ENCODE data around the gene NALCN.

The NALCN gene

DNA sequence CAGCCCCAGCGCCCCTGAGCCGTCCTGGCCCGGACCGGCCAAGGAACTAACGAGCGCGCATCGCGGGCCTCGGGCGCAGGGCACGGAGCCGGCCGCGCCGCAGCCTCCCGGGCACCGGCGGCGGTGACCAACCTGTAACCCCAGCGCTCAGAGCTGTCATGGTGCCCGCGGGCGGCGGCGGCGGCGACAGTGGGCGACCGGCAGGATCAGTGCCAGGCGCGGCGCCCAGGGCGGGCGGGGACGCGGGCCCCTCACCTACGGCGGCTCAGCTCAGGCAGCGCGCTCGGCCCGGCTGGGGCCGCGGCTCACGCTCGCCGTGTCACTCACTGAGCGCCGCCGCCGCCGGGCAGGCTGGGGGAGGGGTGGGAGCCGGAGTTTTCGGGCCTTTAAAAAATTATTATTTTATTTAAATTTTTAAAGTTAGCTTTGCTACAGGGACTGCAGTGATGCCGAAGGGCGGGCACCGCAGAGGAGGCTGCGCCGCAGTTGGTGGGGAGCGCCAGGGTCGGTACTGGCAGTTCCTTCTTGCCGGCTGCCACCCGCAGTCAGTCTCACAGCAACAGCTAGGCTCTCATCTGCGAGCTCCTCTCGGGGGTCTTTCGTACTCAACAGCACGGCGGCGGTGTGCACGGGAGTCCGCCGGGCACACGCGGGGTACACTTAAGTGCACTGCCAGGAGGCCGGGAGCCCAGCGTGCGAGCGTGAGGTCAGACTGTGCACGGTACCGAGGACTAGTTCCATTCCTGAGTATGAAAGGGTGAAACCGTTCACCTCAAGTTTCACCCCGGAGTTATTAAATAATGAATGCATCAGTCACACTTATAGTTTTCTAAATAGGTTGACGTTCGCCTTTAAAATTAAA, at the start of gene NALCN:
NALCN (minus strand) TSS at position 328 of the 862 bp plus-strand sequence. CDS start 17,382 bp downstream, outside the sequence.
- FAIRE-seq: no peak

- FAIRE-seq: no peak
Observed at GRCh38 chr13:101465877-101466276, 49.6 kb upstream of the NALCN start.

- FAIRE-seq: no peak
Observed at GRCh38 chr13:101457176-101457575, 40.9 kb upstream of the NALCN start.

DNA sequence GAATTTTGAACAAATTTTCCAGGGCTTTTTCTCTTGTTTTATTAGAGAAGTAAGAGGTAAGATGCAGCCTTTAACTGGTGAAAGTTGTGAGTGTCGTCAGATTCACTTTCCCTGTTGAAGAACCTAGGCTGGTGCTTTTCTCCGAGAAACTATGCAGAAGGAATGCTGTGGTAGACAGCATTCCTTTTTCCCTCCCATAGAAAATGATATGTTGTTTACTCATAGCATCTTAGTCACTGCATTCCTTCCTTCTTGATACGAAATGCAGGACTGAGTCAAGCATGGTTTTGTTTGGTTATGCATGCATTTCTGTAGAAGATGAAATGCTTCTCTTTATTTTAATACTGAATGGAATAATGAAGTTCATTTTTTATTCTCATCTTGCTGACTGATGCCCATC, 39.6 kb upstream of the NALCN start:
- FAIRE-seq: no peak

GRCh38 chr13:101454767-101455166, 38.5 kb upstream of the NALCN start:
- FAIRE-seq: no peak

DNA sequence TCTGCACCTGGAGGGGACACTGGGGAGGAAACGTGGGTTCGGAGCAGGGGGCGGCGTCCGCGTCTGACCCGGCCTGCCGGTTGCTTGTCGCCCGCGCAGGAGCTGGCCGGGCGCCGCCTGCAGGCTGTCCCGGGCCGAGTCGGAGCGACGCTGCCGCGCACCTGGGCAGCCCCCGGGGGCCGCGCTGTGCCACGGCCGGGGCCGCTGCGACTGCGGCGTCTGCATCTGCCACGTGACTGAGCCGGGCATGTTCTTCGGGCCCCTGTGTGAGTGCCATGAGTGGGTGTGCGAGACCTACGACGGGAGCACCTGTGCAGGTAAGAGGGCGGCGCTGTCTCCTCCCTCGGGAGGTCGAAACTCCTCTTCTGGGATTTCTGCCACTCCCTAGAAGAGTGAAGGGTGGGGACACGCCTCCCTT, 37.5 kb upstream of the NALCN start:
- FAIRE-seq: no peak

GRCh38 chr13:101452519-101453485, 36.5 kb upstream of the NALCN start, which contains the start of gene ITGBL1:
ITGBL1 (plus strand) TSS chr13:101452675; CDS start chr13:101452834, 159 bp downstream.
- FAIRE-seq: no peak

GRCh38 chr13:101451641-101452040, 35.3 kb upstream of the NALCN start:
- FAIRE-seq: no peak

DNA sequence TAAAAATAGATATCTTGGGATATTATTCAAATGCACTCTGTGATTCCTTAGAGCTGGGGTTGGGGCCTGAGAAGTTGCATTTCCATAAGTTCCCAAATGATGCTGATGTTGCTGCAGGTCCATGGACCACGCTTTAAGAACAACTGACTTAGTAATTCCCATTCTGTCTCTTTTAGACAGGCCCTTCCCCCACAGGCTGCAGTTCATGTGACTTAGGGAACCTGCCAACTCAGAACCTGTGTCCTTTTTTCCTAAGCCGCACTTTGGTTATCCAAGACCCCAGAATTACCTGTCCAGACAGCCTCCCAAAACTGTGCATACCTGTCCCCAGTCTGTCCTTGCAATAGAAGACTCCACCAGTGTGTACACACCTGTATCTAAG, 34.4 kb upstream of the NALCN start:
- FAIRE-seq: no peak

- FAIRE-seq: peak; percentile 56
Observed at GRCh38 chr13:101449790-101450748, 33.8 kb upstream of the NALCN start.

GRCh38 chr13:101447852-101448251, 31.5 kb upstream of the NALCN start:
- no peak for FAIRE-seq

DNA sequence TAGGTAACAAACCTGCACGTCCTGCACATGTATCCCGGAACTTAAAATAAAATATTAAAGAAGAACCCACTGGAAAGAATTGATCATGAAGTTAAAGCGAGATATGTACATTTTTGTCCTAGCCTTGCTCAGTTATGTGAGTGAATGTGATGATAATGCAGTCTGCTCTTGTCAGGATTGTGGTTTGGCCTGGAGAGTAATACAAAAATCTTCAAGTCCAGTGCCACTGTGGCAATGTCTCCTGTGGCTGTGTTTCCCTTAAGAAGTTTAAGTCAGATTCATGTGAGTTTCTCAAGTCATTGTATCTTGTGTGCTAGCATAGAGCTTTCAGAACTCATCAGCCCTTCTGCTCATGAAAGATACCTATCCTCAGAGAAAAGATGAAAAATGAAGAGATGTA, 18.2 kb upstream of the NALCN start:
- no peak for FAIRE-seq

DNA sequence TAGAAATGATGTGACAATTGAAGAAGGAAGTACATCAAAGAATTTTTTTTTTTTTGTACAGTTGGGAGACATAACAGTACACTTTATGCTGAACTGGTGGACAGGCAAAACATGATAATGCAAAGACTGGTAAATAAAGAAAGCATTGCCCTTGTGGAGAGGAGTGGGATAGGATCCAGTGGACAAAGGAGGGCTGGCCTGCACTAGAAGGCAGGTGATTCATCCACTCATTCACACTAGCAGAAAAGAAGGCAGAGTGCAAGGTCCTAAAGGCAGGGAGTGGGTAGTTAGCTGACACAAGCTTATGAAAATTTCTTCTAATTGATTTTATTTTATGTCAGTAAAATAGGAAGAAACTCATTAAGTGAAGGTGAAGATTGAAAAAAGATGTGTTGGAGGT, 17.6 kb upstream of the NALCN start:
- FAIRE-seq: no peak

DNA sequence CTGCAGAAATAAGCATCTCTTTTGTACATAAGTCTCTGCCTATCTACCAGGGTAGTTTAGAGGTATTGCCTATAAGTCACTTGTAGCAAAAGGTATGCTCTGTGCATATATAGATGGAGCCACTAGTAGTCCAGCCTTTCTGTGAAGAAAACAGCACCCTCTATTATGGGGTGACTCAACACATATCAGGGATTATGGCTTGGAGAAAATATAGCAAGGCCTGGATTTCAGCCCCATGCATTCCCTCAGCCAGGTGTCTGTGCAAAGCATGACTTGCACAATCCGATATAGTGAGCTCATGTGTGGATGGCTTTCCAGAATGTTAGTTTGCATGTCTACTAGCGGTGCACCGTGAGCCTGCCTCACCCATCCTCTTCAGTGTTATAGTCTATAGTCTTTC, 13.4 kb upstream of the NALCN start:
- no peak for FAIRE-seq

- FAIRE-seq: no peak
Observed at GRCh38 chr13:101425623-101426022, 9.3 kb upstream of the NALCN start.

GRCh38 chr13:101425156-101425471, 8.8 kb upstream of the NALCN start:
- no peak for FAIRE-seq

DNA sequence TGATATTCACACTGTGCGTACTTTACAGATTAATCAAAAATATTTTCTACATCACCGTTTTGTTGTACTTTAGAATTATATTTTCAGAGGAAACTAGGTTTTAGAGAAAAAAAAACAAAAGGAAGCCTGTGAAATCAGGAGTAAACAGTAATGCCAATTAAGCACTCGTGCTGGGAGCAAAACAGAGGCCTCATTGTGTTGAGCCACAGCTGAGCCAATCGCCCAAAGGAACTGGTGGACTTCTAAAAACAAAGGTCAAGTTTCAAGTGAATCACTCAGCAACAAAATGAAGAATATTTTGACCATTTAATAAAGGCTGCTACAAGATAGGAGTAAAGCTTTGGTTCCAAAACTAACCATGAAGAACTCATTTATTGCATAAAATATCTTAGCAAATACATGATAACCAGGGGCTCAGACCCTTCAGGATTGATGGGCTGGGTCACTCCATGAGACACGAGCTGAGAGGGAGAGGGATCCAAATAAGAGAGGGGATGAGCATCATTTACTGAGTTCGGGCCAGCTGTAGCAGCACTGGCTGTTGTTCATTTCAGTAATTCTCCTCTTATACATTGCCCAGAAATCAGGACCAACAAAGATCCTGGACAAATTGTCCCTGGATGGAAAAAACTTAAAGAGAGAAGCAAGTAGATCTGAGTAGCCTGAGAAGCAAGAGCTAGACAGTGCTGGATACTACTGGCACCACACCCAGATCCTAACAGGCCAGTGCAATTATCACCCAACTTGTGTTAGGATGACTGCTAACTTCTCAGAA, 8.3 kb upstream of the NALCN start:
- no peak for FAIRE-seq

DNA sequence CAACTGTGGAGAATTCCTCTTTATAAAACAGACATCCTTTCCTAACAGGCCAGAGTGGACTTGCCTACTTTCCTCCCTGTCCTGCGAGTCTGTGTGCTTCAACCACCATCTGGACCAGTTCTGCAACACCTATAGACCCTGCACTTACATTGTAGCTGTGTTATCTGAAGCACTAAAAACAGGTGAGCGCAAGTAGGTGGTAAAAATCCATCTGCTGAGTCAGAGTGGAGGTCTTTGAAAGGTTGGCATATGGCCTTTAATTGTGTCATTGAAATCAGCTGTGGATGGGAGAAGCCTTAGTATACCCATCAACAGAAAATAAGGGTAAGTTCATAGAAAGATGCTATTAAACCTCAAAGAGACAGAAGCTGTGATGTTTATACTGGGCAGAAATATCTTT, 7.6 kb upstream of the NALCN start:
- FAIRE-seq: no peak

DNA sequence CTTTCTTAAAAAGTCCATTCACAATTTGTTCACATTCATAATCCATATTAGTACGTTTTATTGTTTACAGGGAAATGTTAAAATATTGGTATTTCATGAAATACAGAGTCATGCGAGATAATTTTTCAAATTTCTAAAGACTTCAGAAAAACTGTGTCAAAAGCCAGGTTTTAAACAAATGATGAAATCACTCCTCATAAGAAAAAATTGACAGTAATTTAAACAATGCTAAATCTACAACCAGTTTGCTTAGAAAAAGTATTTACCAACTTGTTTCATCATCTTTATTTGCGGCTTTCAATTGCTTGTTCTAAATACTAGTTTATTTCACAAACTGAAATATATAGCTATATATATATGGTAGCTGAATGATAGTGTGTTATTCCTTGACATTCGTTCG, 1.2 kb upstream of the NALCN start:
- FAIRE-seq: no peak

DNA sequence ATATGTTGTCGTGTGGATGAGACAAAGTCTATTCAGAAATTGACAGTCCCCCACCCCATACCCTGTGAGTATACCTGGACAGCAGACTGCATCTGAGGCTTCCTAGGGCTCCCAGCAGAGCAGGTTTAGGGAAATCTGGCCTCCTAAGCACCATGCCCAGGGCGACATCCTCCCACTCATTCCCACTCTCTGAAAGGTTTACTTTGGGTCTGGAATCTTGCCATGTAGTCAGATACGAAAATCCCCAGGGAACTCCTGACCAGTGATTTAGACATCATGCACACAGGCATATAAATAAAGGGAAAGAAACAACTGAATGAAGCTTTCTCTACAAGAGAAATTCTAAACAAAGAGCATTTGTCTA, 717 bp upstream of the NALCN start:
- FAIRE-seq: no peak

GRCh38 chr13:101415358-101416174, 742 bp downstream of the NALCN start:
- peak; percentile 38 for FAIRE-seq
